H9 (cell line): ENCODE data around the gene SCN3A. TPM values are rescaled to one million over a fixed set of nuclear protein-coding genes. Genes with fewer than 3 reads are reported as not detected.

Experiments used
- DNase-seq: peaks from one replicate; pipeline ENCODE4 v3.0.0-alpha.2; 2017
- H2AFZ ChIP-seq: one replicate; pipeline ENCODE4 v1.6.1; 2013; ENCODE audit warnings: mild to moderate bottlenecking, low read length, control low read depth, moderate library complexity
- H2AK5ac ChIP-seq: 2 replicates; pipeline ENCODE4 v1.6.1; 2013; ENCODE audit warnings: low read length, control low read depth, mixed read lengths; ENCODE audit not compliant: insufficient read length
- H2BK120ac ChIP-seq: one replicate; pipeline ENCODE4 v1.6.1; 2013; ENCODE audit warnings: low read depth, mild to moderate bottlenecking, low read length, control low read depth, inconsistent platforms; ENCODE audit not compliant: poor library complexity, severe bottlenecking
- H2BK12ac ChIP-seq: 2 replicates; pipeline ENCODE4 v1.6.1; 2013; ENCODE audit warnings: low read length, control low read depth, mixed read lengths, low read depth; ENCODE audit not compliant: insufficient read length
- H2BK15ac ChIP-seq: 2 replicates; pipeline ENCODE4 v1.6.1; 2013; ENCODE audit warnings: low read depth, low read length, control low read depth
- H2BK20ac ChIP-seq: one replicate; pipeline ENCODE4 v1.6.1; 2013; ENCODE audit warnings: low read depth, mild to moderate bottlenecking, low read length, control low read depth, inconsistent platforms; ENCODE audit not compliant: poor library complexity, severe bottlenecking
- H2BK5ac ChIP-seq: 2 replicates; pipeline ENCODE4 v1.6.1; 2013; ENCODE audit warnings: low read length, control low read depth, mixed read lengths; ENCODE audit not compliant: insufficient read length
- H3K14ac ChIP-seq: 2 replicates; pipeline ENCODE4 v1.6.1; 2013; ENCODE audit warnings: low read length, control low read depth; ENCODE audit not compliant: insufficient read depth
- H3K18ac ChIP-seq: 2 replicates; pipeline ENCODE4 v1.6.1; 2013; ENCODE audit warnings: low read depth, mild to moderate bottlenecking, mixed read lengths, low read length, control low read depth; ENCODE audit not compliant: insufficient read length
- H3K23ac ChIP-seq: 2 replicates; pipeline ENCODE4 v1.6.1; 2013; ENCODE audit warnings: low read length, control low read depth, mixed read lengths, low read depth; ENCODE audit not compliant: insufficient read length
- H3K23me2 ChIP-seq: 2 replicates; pipeline ENCODE4 v1.6.1; 2013; ENCODE audit warnings: low read depth, mild to moderate bottlenecking, mixed read lengths, low read length, control low read depth; ENCODE audit not compliant: insufficient read length, poor library complexity, severe bottlenecking
- H3K27ac ChIP-seq: 2 replicates; pipeline ENCODE4 v1.5.1; 2013; ENCODE audit warnings: low read length, control low read depth, mixed read lengths, low read depth; ENCODE audit not compliant: insufficient read length
- H3K27me3 ChIP-seq: 2 replicates; pipeline ENCODE4 v1.6.1; 2013; ENCODE audit warnings: low read length, control low read depth, inconsistent platforms; ENCODE audit not compliant: insufficient read depth
- H3K4ac ChIP-seq: 2 replicates; pipeline ENCODE4 v1.6.1; 2013; ENCODE audit warnings: low read depth, mild to moderate bottlenecking, control low read depth, inconsistent platforms, low read length, moderate library complexity
- H3K4me1 ChIP-seq: 2 replicates; pipeline ENCODE4 v1.6.1; 2013; ENCODE audit warnings: low read length, control low read depth, inconsistent platforms; ENCODE audit not compliant: insufficient read depth
- H3K4me2 ChIP-seq: 2 replicates; pipeline ENCODE4 v1.6.1; 2013; ENCODE audit warnings: low read length, control low read depth, mixed read lengths; ENCODE audit not compliant: insufficient read length, insufficient read depth
- H3K56ac ChIP-seq: 2 replicates; pipeline ENCODE4 v1.6.1; 2013; ENCODE audit warnings: low read depth, mild to moderate bottlenecking, mixed read lengths, low read length, control low read depth; ENCODE audit not compliant: insufficient read length
- H3K79me1 ChIP-seq: 2 replicates; pipeline ENCODE4 v1.6.1; 2013; ENCODE audit warnings: low read depth, mild to moderate bottlenecking, moderate library complexity, low read length, control low read depth, inconsistent platforms; ENCODE audit not compliant: insufficient read depth, poor library complexity, severe bottlenecking
- H3K79me2 ChIP-seq: 2 replicates; pipeline ENCODE4 v1.6.1; 2013; ENCODE audit warnings: low read length, control low read depth, inconsistent platforms; ENCODE audit not compliant: insufficient read depth
- H3K9ac ChIP-seq: 2 replicates; pipeline ENCODE4 v1.6.1; 2013; ENCODE audit warnings: low read length, control low read depth, mixed read lengths; ENCODE audit not compliant: insufficient read length; ENCODE audit errors: extremely low read depth
- H3K9me3 ChIP-seq: one replicate; pipeline ENCODE4 v1.6.1; 2013; ENCODE audit warnings: low read depth, low read length, inconsistent platforms; ENCODE audit not compliant: control insufficient read depth
- H3T11ph ChIP-seq: one replicate; pipeline ENCODE4 v1.6.1; 2013; ENCODE audit warnings: mild to moderate bottlenecking, low read length, control low read depth, inconsistent platforms
- H4K20me1 ChIP-seq: one replicate; pipeline ENCODE4 v1.6.1; 2013; ENCODE audit not compliant: control insufficient read depth, insufficient read length, insufficient read depth
- H4K5ac ChIP-seq: 2 replicates; pipeline ENCODE4 v1.6.1; 2013; ENCODE audit warnings: low read depth, mild to moderate bottlenecking, mixed read lengths, low read length, control low read depth; ENCODE audit not compliant: insufficient read length
- H4K8ac ChIP-seq: replicated peaks from 2 replicates; pipeline ENCODE4 v1.6.1; 2013; ENCODE audit warnings: low read length, control low read depth, mixed read lengths, low read depth; ENCODE audit not compliant: insufficient read length
- H4K91ac ChIP-seq: 2 replicates; pipeline ENCODE4 v1.6.1; 2013; ENCODE audit warnings: low read depth, mild to moderate bottlenecking, moderate library complexity, mixed read lengths, low read length, control low read depth; ENCODE audit not compliant: insufficient read length
- H3K27ac Mint-ChIP-seq, 3 experiments: 2 replicates in 2 of 3; 3 replicates in 1 of 3; pipeline ENCODE4 v1.8.0; 2020 to 2021; ENCODE audit warnings: mixed read lengths in 3 of 3, mild to moderate bottlenecking in 1 of 3, moderate library complexity in 1 of 3
- H3K27me3 Mint-ChIP-seq: 2 replicates; pipeline ENCODE4 v1.8.0; 2021; ENCODE audit warnings: low read depth, mild to moderate bottlenecking, moderate library complexity, mixed read lengths
- H3K36me3 Mint-ChIP-seq, 3 experiments: 2 replicates in 2 of 3; 3 replicates in 1 of 3; pipeline ENCODE4 v1.8.0; 2020 to 2021; ENCODE audit warnings: low read depth in 3 of 3, mixed read lengths in 3 of 3; ENCODE audit not compliant: insufficient read depth in 1 of 3
- H3K4me1 Mint-ChIP-seq, 2 experiments: 2 replicates each; pipeline ENCODE4 v1.8.0; 2020; ENCODE audit warnings: mixed read lengths in 2 of 2
- H3K4me3 Mint-ChIP-seq, 2 experiments: 2 replicates in 1 of 2; 3 replicates in 1 of 2; pipeline ENCODE4 v1.8.0; 2020 to 2021; ENCODE audit warnings: mild to moderate bottlenecking in 2 of 2, mixed read lengths in 2 of 2, moderate library complexity in 1 of 2
- H3K9me3 Mint-ChIP-seq, 2 experiments: 2 replicates in 1 of 2; 3 replicates in 1 of 2; pipeline ENCODE4 v1.8.0; 2020; ENCODE audit warnings: mild to moderate bottlenecking in 2 of 2, mixed read lengths in 2 of 2, moderate library complexity in 1 of 2
- CTCF ChIP-seq: fragments of 200-600 bp; sonication (generic); conservative IDR thresholded peaks from 3 replicates; pipeline ENCODE4 v1.8.0; 2021; ENCODE audit warnings: antibody characterized with exemption, mild to moderate bottlenecking
- total RNA-seq: library from RNA; stranded (reverse); gene quantifications from 2 replicates; pipeline ENCODE4 v1.2.1, GENCODE V29; 2021

The SCN3A gene
- total RNA-seq, 1 experiment from 2014 or later, result not detected

GRCh38 chr2:165081276-165081675 lies 122.6 kb downstream of the SCN3A start:
- no peak overlapping the region for H3K4me3 Mint-ChIP-seq

More at GRCh38 chr2:165081276-165081675, 122.6 kb downstream of the SCN3A start:
- Histone ChIP-seq H3K4me1 (0 out of 2 replicates have a peak, but pooled peaks cover 3% of the 10 kb centered on the region), H2BK120ac (no peak overlapping the region), H3K4me2 (no peak overlapping the region), H3K27ac (no peak overlapping the region), H4K20me1 (no peaks in the 10 kb centered on the region), H3T11ph (no peak overlapping the region), H3K79me1 (no peaks in the 10 kb centered on the region), H3K23me2 (no peaks in the 10 kb centered on the region), H2AK5ac (no peak overlapping the region), H2BK5ac (no peak overlapping the region), H3K79me2 (no peaks in the 10 kb centered on the region), H3K9ac (no peak overlapping the region), H3K4ac (no peak overlapping the region), H3K56ac (no peak overlapping the region), H4K91ac (no peak overlapping the region), H2BK15ac (no peak overlapping the region), H3K18ac (no peak overlapping the region), H2AFZ (no peak overlapping the region), H3K9me3 (no peaks in the 10 kb centered on the region), H2BK20ac (no peak overlapping the region), H4K5ac (no peak overlapping the region), H4K8ac (no peak overlapping the region), H3K14ac (no peak overlapping the region), H3K27me3 (no peaks in the 10 kb centered on the region), H3K23ac (no peak overlapping the region), H2BK12ac (no peak overlapping the region)
- no peak overlapping the region for H3K27ac Mint-ChIP-seq
- peaks cover 5 to 8% of the 10 kb centered on the region in 2 experiments; a peak in 3 of 5 replicates for H3K9me3 Mint-ChIP-seq
- H3K27me3 Mint-ChIP-seq, result no peaks in the 10 kb centered on the region
- H3K36me3 Mint-ChIP-seq, result peaks cover 0 to 5% (median 0%) of the 10 kb centered on the region in 3 experiments; a peak in 1 of 7 replicates
- H3K4me1 Mint-ChIP-seq, result peaks cover 2 to 5% of the 10 kb centered on the region in 2 experiments
- TF ChIP-seq CTCF, result no peak
- DNase-seq, result no peak
